ENCODE results near the gene PRAME.

GRCh38 chr22:22556578-22556977 is 2.5 kb downstream of the PRAME start:
- TF ChIP-seq POLR2AphosphoS5 (IDR thresholded peaks at IDR 0.05) (no peak), POLR2A (IDR thresholded peaks at IDR 0.05) (no peak), CTCF (IDR thresholded peaks at IDR 0.05 in 8 of 11, conservative IDR thresholded peaks at IDR 0.05 in 3 of 11) (no peak)
